ENCODE results near the gene RAPGEF1. TPM values are rescaled to one million over a fixed set of nuclear protein-coding genes. Genes with fewer than 3 reads are reported as not detected.

Gene RAPGEF1
- total and polyA plus RNA-seq, 9 of the 15 experiments (the other 6 are each of a cell fraction or from before 2014, with no cell fraction given), result 0.06 to 44.1 (median 19.9) TPM

- FAIRE-seq (no peak), ATAC-seq (no peak), DNase-seq (ENCODE audit: extremely low read depth in 1 of 4, low spot score in 3 of 4) (no peak)
- in situ Hi-C loops (cut with MboI), result no loop called here
- H4K20me1 ChIP-seq (replicated peaks; ENCODE audit: control insufficient read depth, insufficient read depth, low read length), result no peaks in the 10 kb centered on the region
- H3K4me1 ChIP-seq (replicated peaks in 1 of 2; ENCODE audit: control insufficient read depth in 2 of 2, insufficient read depth in 2 of 2, low read length in 2 of 2), result peaks cover 0 to 17% of the 10 kb centered on the region in 2 experiments; a peak in 1 of 5 replicates
- no peaks in the 10 kb centered on the region for H3K27me3 ChIP-seq (ENCODE audit: control insufficient read depth in 2 of 2, insufficient read depth in 2 of 2, low read length in 2 of 2)
- no peak overlapping the region for H3K27ac ChIP-seq (ENCODE audit: extremely low read depth, low read depth, low read length)
- H3K36me3 ChIP-seq (ENCODE audit: control insufficient read depth, insufficient read depth, low read length), result peaks cover 36% of the 10 kb centered on the region; the same call in 2 of the 3 replicates
- H3K4me2 ChIP-seq (ENCODE audit: insufficient read depth, low read length), result no peak overlapping the region
- ChIA-PET POLR2A (interaction anchor here (0.6 kb wide), 1 partner anchor 48 kb away, joined by 5 read pairs; no protein-coding TSS in a partner anchor), CTCF (ENCODE audit: low intra/inter-chr PET ratio) (no interaction called here)
- BruUV-seq (replicated peaks), result no TSS peak
- H3K9ac ChIP-seq (ENCODE audit: insufficient read depth in 1 of 2, low read depth in 2 of 2, low read length in 2 of 2), result no peak overlapping the region
- 90% methylated on average over 4 of the region's 8 CpGs for WGBS (ENCODE audit: insufficient coverage, low coverage, missing lambda C conversion rate)
- H3K4me3 ChIP-seq, result no peak overlapping the region
- intact Hi-C loops (cut with micrococcal nuclease), result no loop called here
- H2AFZ ChIP-seq (ENCODE audit: low read depth, low read length), result no peak overlapping the region
- no peaks in the 10 kb centered on the region for H3K9me1 ChIP-seq (ENCODE audit: control insufficient read depth, insufficient read depth, low read length)
- H3K9me3 ChIP-seq (replicated peaks; ENCODE audit: control insufficient read depth, insufficient read depth, low read depth, low read length), result no peaks in the 10 kb centered on the region
- H3K79me2 ChIP-seq (ENCODE audit: control insufficient read depth, insufficient read depth, low read length), result no peaks in the 10 kb centered on the region
- TF ChIP-seq ZNF609 (CRISPR knock-in tag; IDR thresholded peaks at IDR 0.05; ENCODE audit: borderline replicate concordance) (no peak), KLF1 (tag; IDR thresholded peaks at IDR 0.05) (no peak), IRF9 (tag; IDR thresholded peaks at IDR 0.05) (no peak), ESRRB (CRISPR knock-in tag; IDR thresholded peaks at IDR 0.05; ENCODE audit: borderline replicate concordance) (no peak), ZBTB49 (CRISPR knock-in tag; IDR thresholded peaks at IDR 0.05; ENCODE audit: borderline replicate concordance) (no peak), IFI16 (CRISPR knock-in tag; IDR thresholded peaks at IDR 0.05) (no peak), AFF4 (CRISPR knock-in tag; IDR thresholded peaks at IDR 0.05) (no peak), CAMTA2 (CRISPR knock-in tag; conservative IDR thresholded peaks at IDR 0.05) (no peak), ATF7 (IDR thresholded peaks at IDR 0.05) (no peak), U2AF1 (optimal IDR thresholded peaks at IDR 0.05; ENCODE audit: low read depth, low read length) (no peak)
Observed at GRCh38 chr9:131579789-131580211, 160.1 kb downstream of the RAPGEF1 start.
